Measurements from ENCODE around the gene MROH2A.

DNA sequence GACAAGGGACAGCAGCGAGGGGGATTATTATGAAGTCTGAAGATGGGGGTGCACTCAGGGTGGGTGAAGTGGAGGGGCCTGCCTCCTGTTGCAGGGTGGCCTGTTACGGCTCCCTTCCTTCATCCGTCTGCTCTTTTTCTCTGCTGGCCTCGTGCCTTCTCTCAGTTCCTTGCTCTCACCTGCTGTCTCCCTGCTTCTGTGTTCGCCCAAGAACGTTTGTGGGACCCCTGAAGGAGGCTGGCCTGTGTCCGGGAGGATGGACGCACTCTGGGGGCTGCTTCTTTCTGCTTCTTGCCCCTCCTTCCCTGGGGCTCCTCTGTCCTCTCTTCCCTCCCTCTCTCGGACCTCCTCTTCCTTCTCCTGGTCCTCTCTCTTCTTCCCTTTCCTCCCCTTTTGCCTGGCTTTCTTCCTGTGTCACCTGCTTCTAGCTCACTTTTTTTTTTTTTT lies 13.8 kb downstream of the MROH2A start:
- TF ChIP-seq POLR2AphosphoS5 (IDR thresholded peaks at IDR 0.05; ENCODE audit: low read depth, low read length) (no peak), FOXP2 (optimal IDR thresholded peaks at IDR 0.05; ENCODE audit: borderline replicate concordance, extremely low read depth, extremely low read length, insufficient read depth) (no peak)
